ENCODE results near the gene C1QTNF4. TPM values are rescaled to one million over a fixed set of nuclear protein-coding genes. Genes with fewer than 3 reads are reported as not detected.

The C1QTNF4 gene
- total and polyA plus RNA-seq, 9 of the 15 experiments (the other 6 are each of a cell fraction or from before 2014, with no cell fraction given), result not detected

- no peak; the same call in 1 of the 2 replicates for TF ChIP-seq STAT6 (CRISPR knock-in tag; IDR thresholded peaks at IDR 0.05)
- no peak for TF ChIP-seq MYBL2 (IDR thresholded peaks at IDR 0.05; ENCODE audit: low read depth)
- TF ChIP-seq MYBL2 (CRISPR knock-in tag; IDR thresholded peaks at IDR 0.05; ENCODE audit: borderline replicate concordance), result no peak
- no peak for TF ChIP-seq ZNF280B (CRISPR knock-in tag; IDR thresholded peaks at IDR 0.05)
- no peak for TF ChIP-seq HMG20A (CRISPR knock-in tag; conservative IDR thresholded peaks at IDR 0.05)
- TF ChIP-seq RFX7 (CRISPR knock-in tag; IDR thresholded peaks at IDR 0.05), result no peak
- TF ChIP-seq MIER1 (IDR thresholded peaks at IDR 0.05; ENCODE audit: low read depth), result no peak
- peak; percentile 50; the same call in 1 of the 2 replicates for TF ChIP-seq PML (IDR thresholded peaks at IDR 0.05; ENCODE audit: low read length)
- TF ChIP-seq ZNF212 (CRISPR knock-in tag; IDR thresholded peaks at IDR 0.05), result no peak
- no peak for TF ChIP-seq ZBTB34 (CRISPR knock-in tag; IDR thresholded peaks at IDR 0.05)
- no peak for TF ChIP-seq SRSF1 (IDR thresholded peaks at IDR 0.05; ENCODE audit: low read depth, low read length)
- TF ChIP-seq ZNF445 (CRISPR knock-in tag; IDR thresholded peaks at IDR 0.05; ENCODE audit: low read depth), result no peak
- peak; percentile 91 for TF ChIP-seq RB1 (IDR thresholded peaks at IDR 0.05; ENCODE audit: low read depth)
- no peak for TF ChIP-seq OTX1 (CRISPR knock-in tag; IDR thresholded peaks at IDR 0.05)
- TF ChIP-seq CREB3L1 (IDR thresholded peaks at IDR 0.05; ENCODE audit: borderline replicate concordance, low read depth), result peak; percentile 85
- no peak for TF ChIP-seq SMARCA4 (IDR thresholded peaks at IDR 0.05)
- peak; percentile 92; the same call in 1 of the 2 replicates for TF ChIP-seq E2F3 (CRISPR knock-in tag; IDR thresholded peaks at IDR 0.05)
- 0 out of 2 replicates have a peak, but pooled peaks have one; percentile 4 for TF ChIP-seq HSF4 (CRISPR knock-in tag; IDR thresholded peaks at IDR 0.05; ENCODE audit: borderline replicate concordance)
- TF ChIP-seq TRIM25 (IDR thresholded peaks at IDR 0.05; ENCODE audit: borderline replicate concordance), result no peak
- no peak for TF ChIP-seq FOS (IDR thresholded peaks at IDR 0.05; ENCODE audit: extremely low read depth, insufficient read length)
These were observed 28.7 kb downstream of the C1QTNF4 start, which contains the start of gene PTPMT1 (continued) for GRCh38 chr11:47565340-47566148.

All from K562 (cell line).